OCI-LY1 (cell line): ENCODE results near the gene DKK1.

Source experiments
- H2AFZ ChIP-seq: fragments of 200-600 bp; sonication (generic), shearing (Covaris generic); 2 replicates; pipeline ENCODE4 v1.6.0; 2014; ENCODE audit warnings: antibody characterized with exemption, mild to moderate bottlenecking, low read length
- H3F3A ChIP-seq: fragments of 200-600 bp; sonication (generic), shearing (Covaris generic); 2 replicates; pipeline ENCODE4 v1.6.0; 2014; ENCODE audit warnings: mild to moderate bottlenecking, antibody characterized with exemption, low read length, moderate library complexity; ENCODE audit not compliant: insufficient read depth
- H3K27ac ChIP-seq: fragments of 200-600 bp; sonication (generic); 2 replicates; pipeline ENCODE4 v1.5.1; 2014; ENCODE audit warnings: low read length, mixed run types, mild to moderate bottlenecking, low read depth; ENCODE audit not compliant: poor library complexity, severe bottlenecking
- H3K27me3 ChIP-seq: fragments of 200-600 bp; sonication (generic); 2 replicates; pipeline ENCODE4 v1.6.0; 2014; ENCODE audit warnings: antibody characterized with exemption, mild to moderate bottlenecking, low read length, moderate library complexity; ENCODE audit not compliant: insufficient read depth
- H3K36me3 ChIP-seq: fragments of 200-600 bp; sonication (generic); 2 replicates; pipeline ENCODE4 v1.6.1; 2014; ENCODE audit warnings: mild to moderate bottlenecking, antibody characterized with exemption, low read length, moderate library complexity, mixed read lengths; ENCODE audit not compliant: insufficient read depth
- H3K4me1 ChIP-seq: fragments of 200-600 bp; sonication (generic); 2 replicates; pipeline ENCODE4 v1.5.1; 2014; ENCODE audit warnings: mild to moderate bottlenecking, low read length, moderate library complexity; ENCODE audit not compliant: insufficient read depth, severe bottlenecking
- H3K4me2 ChIP-seq: fragments of 200-600 bp; sonication (generic), shearing (Covaris generic); 2 replicates; pipeline ENCODE4 v1.6.1; 2014; ENCODE audit warnings: low read length
- H3K4me3 ChIP-seq: fragments of 200-600 bp; sonication (generic); 2 replicates; pipeline ENCODE4 v1.5.1; 2014; ENCODE audit warnings: low read length, low read depth, mild to moderate bottlenecking, mixed read lengths; ENCODE audit not compliant: poor library complexity, severe bottlenecking
- H3K79me2 ChIP-seq: fragments of 200-600 bp; shearing (Covaris generic); 2 replicates; pipeline ENCODE4 v1.6.1; 2016; ENCODE audit warnings: mixed run types, low read length, mixed read lengths; ENCODE audit not compliant: insufficient read depth
- H3K9ac ChIP-seq: fragments of 200-600 bp; sonication (generic), shearing (Covaris generic); 2 replicates; pipeline ENCODE4 v1.6.1; 2014; ENCODE audit warnings: mild to moderate bottlenecking, low read length, mixed read lengths
- H3K9me2 ChIP-seq: fragments of 200-600 bp; sonication (generic), shearing (Covaris generic); 2 replicates; pipeline ENCODE4 v1.6.1; 2014; ENCODE audit warnings: low read depth, mild to moderate bottlenecking, low read length, mixed read lengths
- H3K9me3 ChIP-seq: fragments of 200-600 bp; shearing (Covaris generic); 2 replicates; pipeline ENCODE4 v1.6.1; 2014; ENCODE audit warnings: low read length, mixed read lengths
- H4K20me1 ChIP-seq: fragments of 200-600 bp; sonication (generic), shearing (Covaris generic); 2 replicates; pipeline ENCODE4 v1.6.0; 2016; ENCODE audit warnings: mild to moderate bottlenecking, low read length; ENCODE audit not compliant: insufficient read depth
- EZH2 ChIP-seq: fragments of 200-600 bp; sonication (generic), shearing (Covaris generic); IDR thresholded peaks from 2 replicates; pipeline ENCODE4 v1.8.0; 2017; ENCODE audit warnings: borderline replicate concordance, mixed run types, mild to moderate bottlenecking, antibody characterized with exemption, low read length, moderate library complexity, mixed read lengths
- TF ChIP-seq, protein P1 (sequence below): fragments of 200-600 bp; sonication (generic), shearing (Covaris generic); IDR thresholded peaks from 2 replicates; pipeline ENCODE4 v1.5.1; 2017; ENCODE audit warnings: mild to moderate bottlenecking, antibody characterized with exemption, low read length, moderate library complexity, mixed read lengths

The DKK1 gene, protein sequence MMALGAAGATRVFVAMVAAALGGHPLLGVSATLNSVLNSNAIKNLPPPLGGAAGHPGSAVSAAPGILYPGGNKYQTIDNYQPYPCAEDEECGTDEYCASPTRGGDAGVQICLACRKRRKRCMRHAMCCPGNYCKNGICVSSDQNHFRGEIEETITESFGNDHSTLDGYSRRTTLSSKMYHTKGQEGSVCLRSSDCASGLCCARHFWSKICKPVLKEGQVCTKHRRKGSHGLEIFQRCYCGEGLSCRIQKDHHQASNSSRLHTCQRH

DNA sequence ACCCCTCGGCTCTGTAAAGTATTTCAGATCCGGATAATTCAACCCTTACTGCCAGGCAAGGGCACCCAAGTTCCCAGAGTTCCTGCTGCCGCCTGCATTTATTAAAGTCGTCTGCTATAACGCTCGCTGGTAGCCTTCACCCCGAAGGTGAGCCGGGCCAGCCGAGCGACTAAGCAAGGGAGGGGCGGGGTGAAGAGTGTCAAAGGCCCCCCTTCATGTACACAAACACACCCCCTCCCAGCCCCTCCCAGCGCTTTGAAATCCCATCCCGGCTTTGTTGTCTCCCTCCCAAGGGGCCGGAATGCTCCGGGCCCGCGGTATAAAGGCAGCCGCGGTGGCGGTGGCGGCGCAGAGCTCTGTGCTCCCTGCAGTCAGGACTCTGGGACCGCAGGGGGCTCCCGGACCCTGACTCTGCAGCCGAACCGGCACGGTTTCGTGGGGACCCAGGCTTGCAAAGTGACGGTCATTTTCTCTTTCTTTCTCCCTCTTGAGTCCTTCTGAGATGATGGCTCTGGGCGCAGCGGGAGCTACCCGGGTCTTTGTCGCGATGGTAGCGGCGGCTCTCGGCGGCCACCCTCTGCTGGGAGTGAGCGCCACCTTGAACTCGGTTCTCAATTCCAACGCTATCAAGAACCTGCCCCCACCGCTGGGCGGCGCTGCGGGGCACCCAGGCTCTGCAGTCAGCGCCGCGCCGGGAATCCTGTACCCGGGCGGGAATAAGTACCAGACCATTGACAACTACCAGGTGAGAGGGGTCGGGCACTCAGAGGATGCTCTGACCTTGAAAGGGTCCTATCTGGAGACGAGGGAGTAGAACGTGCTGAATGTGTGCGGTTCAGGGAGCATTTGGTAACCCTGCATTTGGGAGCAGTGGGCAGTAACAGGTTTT is at the start of gene DKK1:
DKK1 (plus strand) TSS at position 349 of the 889 bp plus-strand sequence; CDS start at position 503, 154 bp downstream.
- H3K27ac ChIP-seq: no peak within 1 kb of the TSS
- no peaks in the 10 kb centered on the region for H3K9me2 ChIP-seq
- H3K27me3 ChIP-seq: no peaks in the 10 kb centered on the region
- no peaks in the 10 kb centered on the region for H3K9me3 ChIP-seq
- H3K4me2 ChIP-seq: no peak within 1 kb of the TSS
- H3F3A ChIP-seq: no peaks in the 10 kb centered on the region
- H4K20me1 ChIP-seq: no peaks in the 10 kb centered on the region
- no peaks in the 10 kb centered on the region for H3K36me3 ChIP-seq
- H3K4me1 ChIP-seq: no peaks in the 10 kb centered on the region
- H3K79me2 ChIP-seq: no peaks in the 10 kb centered on the region
- H3K9ac ChIP-seq: no peak within 1 kb of the TSS
- TF ChIP-seq EZH2: no peak
- TF ChIP-seq, protein P1, sequence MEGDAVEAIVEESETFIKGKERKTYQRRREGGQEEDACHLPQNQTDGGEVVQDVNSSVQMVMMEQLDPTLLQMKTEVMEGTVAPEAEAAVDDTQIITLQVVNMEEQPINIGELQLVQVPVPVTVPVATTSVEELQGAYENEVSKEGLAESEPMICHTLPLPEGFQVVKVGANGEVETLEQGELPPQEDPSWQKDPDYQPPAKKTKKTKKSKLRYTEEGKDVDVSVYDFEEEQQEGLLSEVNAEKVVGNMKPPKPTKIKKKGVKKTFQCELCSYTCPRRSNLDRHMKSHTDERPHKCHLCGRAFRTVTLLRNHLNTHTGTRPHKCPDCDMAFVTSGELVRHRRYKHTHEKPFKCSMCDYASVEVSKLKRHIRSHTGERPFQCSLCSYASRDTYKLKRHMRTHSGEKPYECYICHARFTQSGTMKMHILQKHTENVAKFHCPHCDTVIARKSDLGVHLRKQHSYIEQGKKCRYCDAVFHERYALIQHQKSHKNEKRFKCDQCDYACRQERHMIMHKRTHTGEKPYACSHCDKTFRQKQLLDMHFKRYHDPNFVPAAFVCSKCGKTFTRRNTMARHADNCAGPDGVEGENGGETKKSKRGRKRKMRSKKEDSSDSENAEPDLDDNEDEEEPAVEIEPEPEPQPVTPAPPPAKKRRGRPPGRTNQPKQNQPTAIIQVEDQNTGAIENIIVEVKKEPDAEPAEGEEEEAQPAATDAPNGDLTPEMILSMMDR: no peak
- H3K4me3 ChIP-seq: no peak within 1 kb of the TSS
- H2AFZ ChIP-seq: no peak within 1 kb of the TSS

GRCh38 chr10:52265131-52265926 is 48.8 kb upstream of the DKK1 start:
- H3F3A ChIP-seq: no peaks in the 10 kb centered on the region
- H4K20me1 ChIP-seq: no peaks in the 10 kb centered on the region
- no peak overlapping the region for H3K4me2 ChIP-seq
- H3K9me3 ChIP-seq: no peaks in the 10 kb centered on the region
- no peak overlapping the region for H3K9ac ChIP-seq
- H3K27ac ChIP-seq: no peak overlapping the region
- no peak overlapping the region for H2AFZ ChIP-seq
- no peaks in the 10 kb centered on the region for H3K9me2 ChIP-seq
- no peak for TF ChIP-seq EZH2
- TF ChIP-seq, protein P1: no peak
- H3K4me1 ChIP-seq: no peaks in the 10 kb centered on the region
- no peak overlapping the region for H3K4me3 ChIP-seq
- no peaks in the 10 kb centered on the region for H3K27me3 ChIP-seq
- H3K79me2 ChIP-seq: no peaks in the 10 kb centered on the region
- H3K36me3 ChIP-seq: no peaks in the 10 kb centered on the region

- no peak overlapping the region for H3K4me3 ChIP-seq
Measured at GRCh38 chr10:52266858-52267257, 47.2 kb upstream of the DKK1 start.

More at GRCh38 chr10:52266858-52267257, 47.2 kb upstream of the DKK1 start:
- Histone ChIP-seq H3K79me2 (no peaks in the 10 kb centered on the region), H2AFZ (no peak overlapping the region), H4K20me1 (no peaks in the 10 kb centered on the region), H3K9ac (no peak overlapping the region), H3K27me3 (no peaks in the 10 kb centered on the region), H3K9me2 (no peaks in the 10 kb centered on the region), H3K27ac (no peak overlapping the region), H3K4me1 (no peaks in the 10 kb centered on the region), H3K36me3 (no peaks in the 10 kb centered on the region), H3K4me2 (no peak overlapping the region), H3K9me3 (no peaks in the 10 kb centered on the region), H3F3A (no peaks in the 10 kb centered on the region)
- TF ChIP-seq, protein P1: no peak
- TF ChIP-seq EZH2: no peak
